DOHH2 (cell line): ENCODE data around the gene IER2.
A peak's percentile ranks its signal among the peaks of the same experiment; 100 is the strongest.

Source experiments
- CTCF ChIP-seq: fragments of 200-600 bp; sonication (generic); IDR thresholded peaks from one replicate; pipeline ENCODE4 v1.5.1; 2014; ENCODE audit warnings: antibody characterized with exemption, mild to moderate bottlenecking, low read depth, low read length; ENCODE audit not compliant: poor library complexity, severe bottlenecking
- EZH2phosphoT487 ChIP-seq: fragments of 200-600 bp; sonication (generic); IDR thresholded peaks from 2 replicates; pipeline ENCODE4 v1.6.1; 2017; ENCODE audit warnings: borderline replicate concordance, mild to moderate bottlenecking, antibody characterized with exemption, low read length, moderate library complexity, mixed read lengths

GRCh38 chr19:13104848-13105711 is 45.1 kb upstream of the IER2 start:
- TF ChIP-seq CTCF (peak; percentile 59), EZH2phosphoT487 (no peak)
